GOT3 (cell line): Measurements from ENCODE around the gene TSBP1.
"Not testable (repeated sequence)": the region's sequence is repeated elsewhere in the genome, so short reads cannot be mapped to it uniquely, and the experiment has no call there.

Experiments used
- DNase-seq: peaks from one replicate; lab custom pipeline; 2025; ENCODE audit warnings: mixed read lengths; lab: John Stamatoyannopoulos, UW

The TSBP1 gene

DNA sequence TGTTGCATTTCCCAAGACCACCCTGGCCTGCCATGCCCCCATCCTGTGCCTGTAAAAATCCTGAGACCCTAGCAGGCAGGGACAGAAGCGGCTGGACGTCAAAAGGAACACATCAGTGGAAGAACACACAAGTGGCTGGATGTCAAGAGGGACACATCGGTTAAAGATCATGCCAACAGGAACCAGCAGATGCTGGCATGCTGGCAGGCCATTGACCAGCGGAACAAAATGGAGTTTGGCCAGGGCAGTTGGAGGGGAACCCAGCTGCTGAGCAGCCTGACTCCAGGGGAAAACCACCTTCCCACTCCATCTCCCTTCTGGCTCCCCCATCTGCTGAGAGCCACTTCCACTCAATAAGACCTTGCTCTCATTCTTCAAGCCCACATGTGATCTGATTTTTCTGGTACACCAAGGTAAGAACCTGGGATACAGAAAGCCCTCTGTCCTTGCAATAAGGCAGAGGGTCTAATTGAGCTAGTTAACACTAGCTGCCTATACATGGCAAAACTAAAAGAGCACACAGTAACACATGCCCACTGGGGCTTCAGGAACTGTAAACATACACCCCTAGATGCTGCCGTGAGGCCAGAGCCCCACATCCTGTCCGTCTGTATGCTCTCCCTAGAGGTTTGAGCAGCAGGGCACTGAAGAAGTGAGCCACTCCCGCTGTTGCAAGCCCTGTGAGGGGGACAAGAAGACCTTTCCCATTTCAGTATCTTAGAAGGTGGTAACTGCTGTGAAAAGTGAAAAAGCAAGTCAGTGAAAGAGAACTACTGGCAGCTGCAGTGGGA, 4.2 kb upstream of the TSBP1 start:
- DNase-seq: no peak

DNA sequence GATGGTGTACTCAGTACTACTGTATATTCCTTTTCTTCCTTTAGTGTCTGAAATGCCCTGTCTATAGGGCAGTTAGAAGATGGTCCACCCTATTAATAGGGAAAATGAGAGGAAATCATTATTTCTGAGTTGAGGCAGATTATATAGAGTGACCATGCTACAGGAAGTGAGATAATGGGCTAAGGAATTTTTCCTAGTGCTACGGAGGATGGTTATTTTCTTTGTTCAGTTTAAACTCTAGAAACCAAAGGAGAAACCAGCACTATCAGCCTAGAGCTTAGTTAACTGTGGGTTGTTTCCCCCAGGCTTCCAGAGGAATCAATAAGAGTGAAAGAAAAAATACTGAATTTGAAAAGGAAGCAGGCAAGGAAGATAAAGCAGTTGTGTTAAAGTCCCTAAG, 474 bp downstream of the TSBP1 start:
- DNase-seq: no peak

DNA sequence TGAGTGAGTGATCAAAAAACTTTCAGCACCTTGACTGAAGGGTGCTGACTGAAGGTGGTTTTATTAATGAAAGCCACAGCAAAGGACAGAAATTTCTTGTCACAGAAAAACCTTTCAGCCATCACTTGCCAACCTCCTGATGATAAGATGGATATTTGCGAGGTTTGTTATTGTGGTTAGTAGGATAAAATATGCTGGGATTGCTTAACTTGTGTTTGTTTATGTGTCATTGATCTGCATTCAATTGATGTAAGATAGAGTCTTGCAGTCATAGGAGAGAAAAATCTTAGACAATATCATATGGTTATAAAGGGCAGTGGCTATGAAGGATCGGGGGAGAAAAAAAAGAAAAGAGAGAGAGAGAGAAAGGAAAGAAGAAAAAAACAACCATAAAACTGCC, 1.2 kb downstream of the TSBP1 start:
- no peak for DNase-seq

DNA sequence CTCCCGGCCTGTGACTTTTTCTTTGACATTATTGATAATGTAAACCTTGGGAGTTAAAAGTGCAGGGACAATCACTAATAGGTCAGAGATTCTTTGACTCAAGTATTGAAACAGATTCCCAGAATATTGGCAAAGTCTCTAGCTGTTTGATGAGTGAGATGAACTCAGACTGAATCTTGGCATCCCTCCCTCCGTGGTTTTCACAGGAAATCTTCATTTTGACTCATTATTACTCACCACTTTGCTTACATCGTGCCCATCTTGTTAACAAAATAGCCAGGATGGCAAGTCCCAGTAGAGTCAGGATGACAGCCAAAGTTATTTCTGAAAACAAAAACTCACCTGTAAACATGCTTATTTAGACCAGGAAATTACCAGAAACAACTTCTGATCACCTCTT, 2.0 kb downstream of the TSBP1 start:
- no peak for DNase-seq

DNA sequence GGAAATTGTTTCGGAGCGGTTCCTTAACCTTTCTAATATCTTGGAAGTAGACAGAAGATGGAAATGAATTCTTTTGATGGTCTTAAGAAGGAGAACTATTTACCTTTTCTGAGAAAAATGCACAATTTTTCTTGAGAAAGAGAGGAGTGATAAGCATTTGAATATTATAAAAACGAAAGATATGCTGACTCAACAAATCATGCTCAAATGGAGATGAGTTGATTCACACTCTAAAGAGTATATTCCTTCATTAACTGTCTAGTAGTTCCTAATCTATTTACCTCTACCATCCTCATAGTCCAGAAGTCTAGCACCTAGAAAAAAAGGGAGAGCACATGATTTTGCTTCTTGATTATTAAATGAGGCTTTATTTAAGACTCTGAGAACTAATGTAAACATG, 4.1 kb downstream of the TSBP1 start:
- no peak for DNase-seq

- DNase-seq: not testable (repeated sequence)
Measured at GRCh38 chr6:32359225-32359624, 12.5 kb downstream of the TSBP1 start.

DNA sequence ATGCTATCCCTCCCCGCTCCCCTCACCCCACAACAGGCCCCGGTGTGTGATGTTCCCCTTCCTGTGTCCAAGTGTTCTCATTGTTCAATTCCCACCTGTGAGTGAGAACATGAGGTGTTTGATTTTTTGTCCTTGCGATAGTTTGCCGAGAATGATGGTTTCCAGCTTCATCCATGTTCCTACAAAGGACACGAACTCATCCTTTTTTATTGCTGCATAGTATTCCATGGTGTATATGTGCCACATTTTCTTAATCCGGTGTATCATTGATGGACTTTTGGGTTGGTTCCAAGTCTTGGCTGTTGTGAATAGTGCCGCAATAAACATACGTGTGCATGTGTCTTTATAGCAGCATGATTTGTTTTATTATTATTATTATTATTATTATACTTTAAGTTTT, 13.2 kb downstream of the TSBP1 start:
- not testable (repeated sequence) for DNase-seq

GRCh38 chr6:32355018-32355417, 16.7 kb downstream of the TSBP1 start:
- DNase-seq: no peak

DNA sequence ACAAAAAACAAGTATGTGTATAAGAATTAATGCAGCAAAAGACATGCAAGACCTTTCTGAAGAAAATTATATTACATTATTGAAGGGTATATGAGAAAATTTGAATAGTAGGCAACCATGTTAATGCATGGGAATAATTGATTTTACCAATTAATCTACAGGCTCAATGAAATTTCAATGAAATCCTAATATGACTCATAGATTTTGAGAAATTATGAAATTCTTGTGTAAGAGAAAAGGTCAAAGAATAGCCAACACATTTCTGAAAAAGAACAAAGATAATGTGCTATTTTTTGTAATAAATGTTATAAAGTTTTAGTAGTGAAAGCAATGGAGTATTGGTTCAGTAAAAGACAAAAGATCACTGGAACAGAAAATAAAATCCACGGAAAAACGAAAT, 18.4 kb downstream of the TSBP1 start:
- no peak for DNase-seq

DNA sequence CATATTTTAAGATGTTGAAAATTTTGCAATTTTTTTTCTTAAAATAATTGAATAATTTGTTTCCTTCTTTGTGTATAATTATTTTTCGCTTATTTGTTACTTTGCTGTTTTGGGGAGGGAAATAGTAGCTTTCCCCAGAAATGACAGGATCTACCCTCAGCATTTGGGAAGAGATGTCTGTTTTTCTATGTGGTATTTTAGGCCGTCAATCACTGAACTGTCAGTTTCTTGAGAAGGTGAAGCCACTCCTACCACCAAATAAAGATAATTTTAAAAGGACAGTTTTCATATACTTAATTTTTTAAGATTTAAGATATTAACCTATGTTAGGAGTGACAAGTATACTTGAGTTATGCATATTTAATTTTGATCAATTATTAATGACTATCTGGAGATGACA, 31.5 kb downstream of the TSBP1 start:
- no peak for DNase-seq

DNA sequence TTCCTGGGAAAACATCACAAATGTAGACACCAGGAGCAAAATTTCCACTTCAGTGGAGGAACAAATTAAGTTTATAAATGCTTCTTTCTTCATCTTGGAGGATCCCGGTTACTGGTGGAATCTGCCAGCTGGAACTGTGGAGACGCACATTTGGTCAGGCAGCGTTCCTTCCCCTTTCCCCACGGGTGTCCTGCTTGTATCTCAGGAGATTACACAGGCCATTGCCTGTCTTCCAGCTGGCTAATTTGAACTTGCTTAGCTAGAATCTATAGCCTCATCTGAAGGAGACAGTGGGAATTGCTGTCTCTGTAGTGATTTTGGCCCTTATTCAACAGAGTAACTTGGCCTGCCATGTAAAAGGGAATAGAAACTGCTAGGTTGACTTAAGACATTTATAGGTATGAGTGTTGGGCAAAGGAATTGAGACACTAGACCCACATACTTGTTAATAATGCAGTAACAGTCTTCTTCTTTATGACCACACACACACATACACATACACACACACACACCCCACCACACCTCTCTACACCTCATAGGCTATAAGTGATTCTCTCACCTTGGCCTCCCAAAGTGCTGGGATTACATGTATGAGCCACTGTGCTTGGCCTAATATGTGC, 34.4 kb downstream of the TSBP1 start:
- DNase-seq: no peak

DNA sequence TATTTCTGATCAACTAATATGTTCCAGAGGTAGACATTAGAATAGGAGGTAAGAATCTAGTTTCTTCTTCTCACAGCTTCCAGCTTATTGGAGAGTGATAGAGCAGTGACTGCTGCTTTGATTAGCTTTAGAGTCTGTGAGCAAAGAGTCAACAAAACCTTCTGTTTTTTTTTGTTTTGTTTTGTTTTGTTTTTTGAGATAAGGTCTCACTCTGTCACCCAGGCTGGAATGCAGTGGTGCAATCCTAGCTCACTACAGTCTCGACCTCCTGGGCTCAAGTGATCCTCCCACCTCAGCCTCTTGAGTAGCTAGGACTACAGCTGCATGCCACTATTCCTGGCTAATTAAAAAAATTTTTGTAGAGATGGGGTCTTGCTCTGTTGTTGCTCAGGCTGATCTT, 39.3 kb downstream of the TSBP1 start:
- DNase-seq: no peak

GRCh38 chr6:32329141-32329540, 42.6 kb downstream of the TSBP1 start:
- no peak for DNase-seq

GRCh38 chr6:32327103-32327502, 44.6 kb downstream of the TSBP1 start:
- DNase-seq: no peak

DNA sequence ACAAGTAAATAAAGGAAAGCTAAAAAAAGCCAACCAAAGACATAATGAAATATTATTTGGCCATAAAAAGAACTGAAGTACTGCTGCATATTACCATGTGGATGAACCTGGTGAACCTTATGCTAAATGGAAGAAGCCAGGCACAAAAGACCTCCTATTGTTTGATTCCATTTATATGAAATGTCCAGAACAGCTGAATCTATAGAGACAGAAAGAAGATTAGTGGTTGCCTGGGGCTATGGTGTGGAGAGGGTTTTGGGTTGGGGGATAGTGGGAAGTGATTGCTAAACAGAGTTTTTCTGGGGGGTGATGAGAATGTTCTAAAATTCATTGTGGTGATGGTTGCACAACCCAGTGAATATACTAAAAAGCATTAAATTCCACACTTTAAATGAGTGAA, 53.2 kb downstream of the TSBP1 start:
- DNase-seq: no peak

GRCh38 chr6:32317541-32317940, 54.2 kb downstream of the TSBP1 start:
- DNase-seq: no peak

- no peak for DNase-seq
Measured at GRCh38 chr6:32313964-32314363, 57.7 kb downstream of the TSBP1 start.

GRCh38 chr6:32298632-32299336, 72.9 kb downstream of the TSBP1 start:
- no peak for DNase-seq

DNA sequence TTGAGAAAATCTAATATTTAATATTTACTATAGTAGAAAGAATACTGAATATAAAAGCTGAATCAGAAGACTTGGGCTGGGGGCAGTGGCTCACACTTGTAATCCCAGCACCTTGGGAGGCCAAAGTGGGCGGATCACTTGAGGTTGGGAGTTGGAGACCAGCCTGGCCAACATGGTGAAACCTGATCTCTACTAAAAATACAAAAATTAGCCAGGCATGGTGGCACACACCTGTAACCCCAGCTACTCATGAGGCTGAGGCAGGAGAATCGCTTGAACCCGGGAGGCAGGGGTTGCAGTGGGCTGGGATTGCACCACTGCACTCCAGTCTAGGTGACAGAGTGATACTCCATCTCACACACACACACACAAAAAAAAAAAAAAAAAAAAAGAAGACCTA, 76.7 kb downstream of the TSBP1 start:
- DNase-seq: not testable (repeated sequence)

DNA sequence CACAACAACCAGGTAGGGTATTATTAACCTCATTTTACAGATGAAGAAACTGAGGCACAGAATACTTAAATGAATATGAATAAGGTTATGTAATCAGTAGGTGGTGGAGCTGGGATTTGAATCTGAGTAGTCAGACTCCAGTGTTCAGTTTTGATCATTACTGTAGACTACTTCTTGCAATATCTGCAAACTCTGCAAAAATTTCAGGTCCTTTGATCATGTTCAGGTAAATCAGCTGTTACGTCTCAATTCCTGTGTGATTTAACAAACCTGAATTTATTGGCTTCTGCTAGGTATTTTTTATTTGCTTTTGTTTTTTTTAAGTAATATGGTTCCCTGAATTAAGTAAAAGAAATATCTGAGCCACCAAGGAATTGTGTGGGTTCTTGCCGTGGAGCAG, 77.1 kb downstream of the TSBP1 start:
- DNase-seq: no peak

GRCh38 chr6:32293695-32294094, 78.0 kb downstream of the TSBP1 start:
- no peak for DNase-seq

DNA sequence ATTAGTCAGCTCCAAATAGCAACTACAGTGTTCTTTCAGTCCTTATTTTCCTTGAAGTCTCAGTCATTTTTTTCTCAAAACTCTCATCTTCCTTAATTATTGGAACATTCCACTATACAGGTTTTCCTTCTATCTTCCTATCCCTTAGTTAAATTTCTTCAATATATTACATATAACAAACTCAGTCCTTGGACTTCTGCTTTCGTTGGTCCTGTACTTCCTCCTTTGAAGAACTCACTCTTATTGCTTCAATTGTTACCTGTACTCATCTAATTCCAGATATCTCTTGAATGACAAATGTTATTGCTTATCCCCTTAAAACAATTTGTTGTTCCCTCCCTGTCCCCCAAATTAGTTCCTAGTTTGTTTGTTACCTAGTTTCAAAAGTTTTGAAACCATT, 80.2 kb downstream of the TSBP1 start:
- no peak for DNase-seq

DNA sequence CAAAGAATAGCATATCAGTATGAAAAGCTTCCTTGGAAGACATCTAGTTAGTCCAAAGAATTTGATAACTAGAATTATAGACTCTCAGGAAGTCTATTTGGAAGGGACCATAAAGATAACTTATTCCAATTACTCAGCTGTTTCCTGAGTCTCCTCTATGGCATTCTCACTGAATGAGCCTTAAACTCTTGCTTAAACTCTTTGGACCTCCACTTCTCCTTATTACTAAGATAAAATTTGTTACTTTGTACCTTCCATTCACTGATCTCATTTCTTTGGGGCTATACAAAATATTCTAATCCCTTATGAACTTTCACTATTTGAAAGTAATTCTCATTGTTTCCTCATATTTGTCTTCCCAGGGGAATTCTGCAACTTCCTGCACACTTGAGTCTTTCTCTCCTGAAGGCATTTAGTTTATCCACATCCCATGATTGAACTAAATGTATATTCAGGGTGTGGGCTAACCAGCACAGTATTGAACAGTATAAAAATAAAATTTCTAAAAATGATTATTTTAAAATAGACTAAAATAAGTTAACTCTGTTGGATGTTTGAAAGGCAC, 80.7 kb downstream of the TSBP1 start:
- no peak for DNase-seq
